Measurements from ENCODE around the gene AGBL4.
"Not testable (repeated sequence)": the region's sequence is repeated elsewhere in the genome, so short reads cannot be mapped to it uniquely, and the experiment has no call there.

The AGBL4 gene

DNA sequence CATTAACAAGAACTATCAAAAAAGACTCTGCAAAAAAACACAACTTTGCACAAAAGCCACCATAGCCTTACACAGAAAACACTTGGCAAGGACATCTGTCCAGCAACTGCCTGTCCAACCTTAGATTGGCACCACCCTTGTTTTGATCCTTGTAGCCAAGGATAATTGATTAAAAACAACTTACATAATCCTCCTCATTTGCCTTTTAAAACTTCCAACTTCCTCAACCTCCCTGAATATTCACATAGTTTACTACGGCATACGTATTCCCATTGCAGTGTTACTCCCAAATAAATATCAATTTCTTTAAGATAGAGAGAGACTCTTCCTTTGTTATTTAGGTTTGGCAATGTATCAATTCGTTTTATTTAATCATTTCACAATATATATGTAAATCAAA, 72.4 kb downstream of the AGBL4 start:
- no peaks in the 10 kb centered on the region for H4K20me1 ChIP-seq (ENCODE audit: insufficient read depth, low read length)
- H3K4me3 ChIP-seq (ENCODE audit: low read depth, low read length, poor library complexity, severe bottlenecking): no peak overlapping the region
- H3K9ac ChIP-seq (ENCODE audit: low read length): no peak overlapping the region
- TF ChIP-seq EZH2 (IDR thresholded peaks at IDR 0.05; ENCODE audit: borderline replicate concordance, low read length): no peak
- TF ChIP-seq, protein P1, sequence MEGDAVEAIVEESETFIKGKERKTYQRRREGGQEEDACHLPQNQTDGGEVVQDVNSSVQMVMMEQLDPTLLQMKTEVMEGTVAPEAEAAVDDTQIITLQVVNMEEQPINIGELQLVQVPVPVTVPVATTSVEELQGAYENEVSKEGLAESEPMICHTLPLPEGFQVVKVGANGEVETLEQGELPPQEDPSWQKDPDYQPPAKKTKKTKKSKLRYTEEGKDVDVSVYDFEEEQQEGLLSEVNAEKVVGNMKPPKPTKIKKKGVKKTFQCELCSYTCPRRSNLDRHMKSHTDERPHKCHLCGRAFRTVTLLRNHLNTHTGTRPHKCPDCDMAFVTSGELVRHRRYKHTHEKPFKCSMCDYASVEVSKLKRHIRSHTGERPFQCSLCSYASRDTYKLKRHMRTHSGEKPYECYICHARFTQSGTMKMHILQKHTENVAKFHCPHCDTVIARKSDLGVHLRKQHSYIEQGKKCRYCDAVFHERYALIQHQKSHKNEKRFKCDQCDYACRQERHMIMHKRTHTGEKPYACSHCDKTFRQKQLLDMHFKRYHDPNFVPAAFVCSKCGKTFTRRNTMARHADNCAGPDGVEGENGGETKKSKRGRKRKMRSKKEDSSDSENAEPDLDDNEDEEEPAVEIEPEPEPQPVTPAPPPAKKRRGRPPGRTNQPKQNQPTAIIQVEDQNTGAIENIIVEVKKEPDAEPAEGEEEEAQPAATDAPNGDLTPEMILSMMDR (IDR thresholded peaks at IDR 0.05; ENCODE audit: low read length): no peak
- no peaks in the 10 kb centered on the region for H3K4me1 ChIP-seq (ENCODE audit: insufficient read depth, low read length, severe bottlenecking)
- no peaks in the 10 kb centered on the region for H3F3A ChIP-seq (ENCODE audit: insufficient read depth, low read length)
- no peaks in the 10 kb centered on the region for H3K27me3 ChIP-seq (ENCODE audit: insufficient read depth, low read length)
- H3K27ac ChIP-seq (ENCODE audit: low read depth, low read length, poor library complexity, severe bottlenecking): no peak overlapping the region
- H3K36me3 ChIP-seq (ENCODE audit: insufficient read depth, low read length): no peaks in the 10 kb centered on the region
- no peak overlapping the region for H2AFZ ChIP-seq (ENCODE audit: low read length)
- H3K9me2 ChIP-seq (ENCODE audit: low read depth, low read length): no peaks in the 10 kb centered on the region
- no peaks in the 10 kb centered on the region for H3K9me3 ChIP-seq (ENCODE audit: low read length)
- H3K79me2 ChIP-seq (ENCODE audit: insufficient read depth, low read length): no peaks in the 10 kb centered on the region
- H3K4me2 ChIP-seq (ENCODE audit: low read length): no peak overlapping the region

DNA sequence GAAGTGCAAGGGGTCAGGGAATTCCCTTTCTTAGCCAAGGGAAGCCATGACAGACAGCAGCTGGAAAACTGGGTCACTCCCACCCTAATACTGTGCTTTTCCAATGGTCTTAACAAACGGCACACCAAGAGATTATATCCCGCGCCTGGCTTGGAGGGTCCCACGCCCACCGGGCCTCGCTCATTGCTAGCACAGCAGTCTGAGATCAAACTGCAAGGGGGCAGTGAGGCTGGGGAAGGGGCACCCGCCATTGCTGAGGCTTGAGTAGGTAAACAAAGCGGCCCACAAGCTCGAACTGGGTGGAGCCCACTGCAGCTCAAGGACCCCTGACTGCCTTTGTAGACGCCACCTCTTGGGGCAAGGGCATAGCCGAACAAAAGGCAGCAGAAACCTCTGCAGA, 108.5 kb downstream of the AGBL4 start:
- not testable (repeated sequence) for H3K27me3 ChIP-seq (ENCODE audit: insufficient read depth, low read length); H3K4me3 ChIP-seq (ENCODE audit: low read depth, low read length, poor library complexity, severe bottlenecking); H2AFZ ChIP-seq (ENCODE audit: low read length); H3F3A ChIP-seq (ENCODE audit: insufficient read depth, low read length); H3K27ac ChIP-seq (ENCODE audit: low read depth, low read length, poor library complexity, severe bottlenecking); H4K20me1 ChIP-seq (ENCODE audit: insufficient read depth, low read length); H3K79me2 ChIP-seq (ENCODE audit: insufficient read depth, low read length); H3K36me3 ChIP-seq (ENCODE audit: insufficient read depth, low read length); H3K9me2 ChIP-seq (ENCODE audit: low read depth, low read length); H3K4me2 ChIP-seq (ENCODE audit: low read length); H3K9me3 ChIP-seq (ENCODE audit: low read length); H3K4me1 ChIP-seq (ENCODE audit: insufficient read depth, low read length, severe bottlenecking); H3K9ac ChIP-seq (ENCODE audit: low read length)

DNA sequence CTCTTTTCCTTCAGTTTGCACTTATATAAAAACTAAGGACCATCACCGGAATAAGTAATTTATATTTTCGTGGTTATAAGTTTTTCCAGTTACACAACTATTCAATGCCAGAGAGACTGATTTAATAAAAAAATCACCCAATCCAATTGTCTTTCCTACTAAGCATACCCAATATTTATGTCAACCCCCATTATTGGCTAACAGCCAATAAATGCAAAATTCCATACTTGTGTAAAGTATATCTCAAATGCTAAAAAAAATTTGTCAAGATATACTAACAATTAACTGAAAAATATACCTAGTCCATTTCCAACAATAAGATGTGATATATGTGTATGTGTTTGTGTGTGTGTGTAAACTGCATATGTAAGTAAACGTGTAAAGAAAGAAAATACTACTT, 117.4 kb downstream of the AGBL4 start:
- TF ChIP-seq, protein P1 (IDR thresholded peaks at IDR 0.05; ENCODE audit: low read length): no peak
- no peak for TF ChIP-seq EZH2 (IDR thresholded peaks at IDR 0.05; ENCODE audit: borderline replicate concordance, low read length)
- Histone ChIP-seq H3K36me3 (ENCODE audit: insufficient read depth, low read length) (no peaks in the 10 kb centered on the region), H2AFZ (ENCODE audit: low read length) (no peak overlapping the region), H3K9me2 (ENCODE audit: low read depth, low read length) (no peaks in the 10 kb centered on the region), H3K9me3 (ENCODE audit: low read length) (no peaks in the 10 kb centered on the region), H3K79me2 (ENCODE audit: insufficient read depth, low read length) (no peaks in the 10 kb centered on the region), H3K4me3 (ENCODE audit: low read depth, low read length, poor library complexity, severe bottlenecking) (no peak overlapping the region), H3K4me1 (ENCODE audit: insufficient read depth, low read length, severe bottlenecking) (no peaks in the 10 kb centered on the region), H3K27me3 (ENCODE audit: insufficient read depth, low read length) (no peaks in the 10 kb centered on the region), H4K20me1 (ENCODE audit: insufficient read depth, low read length) (no peaks in the 10 kb centered on the region), H3K4me2 (ENCODE audit: low read length) (no peak overlapping the region), H3K9ac (ENCODE audit: low read length) (no peak overlapping the region), H3K27ac (ENCODE audit: low read depth, low read length, poor library complexity, severe bottlenecking) (no peak overlapping the region), H3F3A (ENCODE audit: insufficient read depth, low read length) (no peaks in the 10 kb centered on the region)

DNA sequence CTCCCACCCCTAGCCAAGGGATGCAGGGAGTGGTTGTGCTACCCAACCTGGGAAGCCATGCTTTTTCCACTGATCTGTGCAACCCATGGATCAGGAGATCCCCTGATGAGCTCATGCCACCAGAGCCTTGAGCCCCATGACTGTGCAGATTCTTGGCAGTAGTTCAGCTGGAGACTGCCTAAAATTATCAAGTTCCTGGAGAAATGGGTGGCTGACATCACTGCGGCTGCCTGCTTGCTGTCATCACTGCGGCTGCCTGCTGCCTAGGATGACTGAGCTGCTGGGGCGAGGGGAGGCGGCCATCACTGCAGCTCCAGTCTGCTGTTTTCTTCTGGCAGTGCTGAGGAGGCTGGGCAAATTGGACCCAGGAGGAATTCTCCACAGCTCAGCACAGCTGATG, 159.2 kb downstream of the AGBL4 start:
- H3K9me3 ChIP-seq (ENCODE audit: low read length): no peaks in the 10 kb centered on the region

More for the DNA sequence above, 159.2 kb downstream of the AGBL4 start:
- no peaks in the 10 kb centered on the region for H3K36me3 ChIP-seq (ENCODE audit: insufficient read depth, low read length)
- H3K4me1 ChIP-seq (ENCODE audit: insufficient read depth, low read length, severe bottlenecking): no peaks in the 10 kb centered on the region
- H3K4me2 ChIP-seq (ENCODE audit: low read length): no peak overlapping the region
- H3F3A ChIP-seq (ENCODE audit: insufficient read depth, low read length): no peaks in the 10 kb centered on the region
- H3K4me3 ChIP-seq (ENCODE audit: low read depth, low read length, poor library complexity, severe bottlenecking): no peak overlapping the region
- H2AFZ ChIP-seq (ENCODE audit: low read length): no peak overlapping the region
- H3K27ac ChIP-seq (ENCODE audit: low read depth, low read length, poor library complexity, severe bottlenecking): no peak overlapping the region
- TF ChIP-seq, protein P1 (IDR thresholded peaks at IDR 0.05; ENCODE audit: low read length): no peak
- TF ChIP-seq EZH2 (IDR thresholded peaks at IDR 0.05; ENCODE audit: borderline replicate concordance, low read length): no peak
- no peaks in the 10 kb centered on the region for H3K27me3 ChIP-seq (ENCODE audit: insufficient read depth, low read length)
- H3K79me2 ChIP-seq (ENCODE audit: insufficient read depth, low read length): no peaks in the 10 kb centered on the region
- no peaks in the 10 kb centered on the region for H4K20me1 ChIP-seq (ENCODE audit: insufficient read depth, low read length)
- H3K9me2 ChIP-seq (ENCODE audit: low read depth, low read length): no peaks in the 10 kb centered on the region
- H3K9ac ChIP-seq (ENCODE audit: low read length): no peak overlapping the region

Data from OCI-LY1 (cell line).